ENCODE data around the gene VPS13C. TPM values are rescaled to one million over a fixed set of nuclear protein-coding genes. Genes with fewer than 3 reads are reported as not detected.

Gene VPS13C
- total and polyA plus RNA-seq, 2 donors (not counting 1 experiment from before 2014, with no cell fraction given): 40.0 to 236 TPM

DNA sequence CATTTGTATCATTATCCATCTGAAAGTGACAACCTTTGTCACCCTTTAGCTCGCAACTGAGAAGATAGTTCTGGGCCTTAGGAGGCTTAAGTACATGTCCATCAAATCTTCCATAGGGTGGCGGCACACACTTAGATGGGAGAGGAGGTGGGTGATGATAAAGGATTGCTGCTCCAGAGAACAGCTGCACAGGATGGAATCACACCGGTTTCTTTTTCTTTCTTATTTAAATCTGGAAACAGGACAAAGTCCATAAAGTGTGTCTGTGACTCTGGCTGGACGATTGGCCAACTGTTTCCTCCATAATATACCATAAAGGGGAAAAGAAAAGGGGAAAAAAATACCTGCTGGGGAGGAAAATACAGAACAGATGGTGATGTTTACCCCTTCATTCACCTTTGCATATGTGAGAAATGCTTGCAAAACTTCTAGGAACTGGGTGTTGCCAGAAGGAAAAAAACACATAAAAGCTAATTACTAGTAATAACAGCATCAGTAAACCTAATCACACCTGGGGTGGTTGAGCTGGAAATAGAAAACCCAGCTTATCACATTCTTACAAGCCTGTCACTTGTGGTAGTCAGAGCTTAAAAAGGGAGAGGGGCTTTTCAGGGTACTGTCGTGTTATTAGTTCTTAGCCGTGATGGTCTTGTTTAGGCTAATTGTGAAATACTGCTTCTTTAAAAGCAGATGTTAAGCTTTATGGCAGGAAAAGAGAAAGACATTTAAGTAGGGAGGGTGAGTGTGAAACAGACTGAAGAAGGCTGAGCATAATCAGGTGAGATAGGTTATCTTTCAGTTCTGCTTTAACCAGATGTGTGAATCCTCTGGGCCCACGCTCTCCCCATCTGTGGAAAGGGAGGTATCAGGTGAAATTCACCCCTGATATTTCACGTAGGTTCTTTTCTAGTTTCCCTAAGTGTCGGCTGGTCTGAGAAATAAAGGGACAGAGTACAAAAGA is 23.2 kb upstream of the VPS13C start:
- Histone ChIP-seq H3K27me3 (replicated peaks in 1 of 4; ENCODE audit: control extremely low read depth in 1 of 4, control insufficient read depth in 3 of 4, insufficient read depth in 4 of 4, low read length in 3 of 4) (no peaks in the 10 kb centered on the region), H3K4me1 (ENCODE audit: control insufficient read depth in 2 of 2, insufficient read depth in 2 of 2, low read length in 2 of 2) (no peaks in the 10 kb centered on the region), H3K4me3 (ENCODE audit: control extremely low read depth in 1 of 5, extremely low read depth in 1 of 5, insufficient read depth in 1 of 5, low read depth in 2 of 5, low read length in 4 of 5) (no peak overlapping the region), H3K36me3 (replicated peaks in 1 of 2; ENCODE audit: control extremely low read depth in 1 of 2, control insufficient read depth in 1 of 2, extremely low read depth in 1 of 2, insufficient read depth in 2 of 2, low read length in 1 of 2) (no peaks in the 10 kb centered on the region), H4K20me1 (ENCODE audit: control insufficient read depth, insufficient read depth, low read length, poor library complexity, severe bottlenecking) (no peaks in the 10 kb centered on the region), H3K9me3 (ENCODE audit: control extremely low read depth in 1 of 3, control insufficient read depth in 2 of 3, insufficient read depth in 1 of 3, low read length in 2 of 3) (peaks cover 0 to 2% (median 0%) of the 10 kb centered on the region in 3 donors), H3K9ac (ENCODE audit: low read length) (no peak overlapping the region), H3K27ac (ENCODE audit: low read length in 2 of 2) (no peak overlapping the region), H3K4me2 (replicated peaks; ENCODE audit: low read depth, low read length, poor library complexity, severe bottlenecking) (no peak overlapping the region), H2AFZ (ENCODE audit: insufficient read depth, low read depth, low read length, poor library complexity, severe bottlenecking) (no peak overlapping the region), H3K79me2 (ENCODE audit: control insufficient read depth, insufficient read depth, low read length) (no peaks in the 10 kb centered on the region)
- Mint-ChIP-seq H3K27ac (no peak overlapping the region), H3K4me3 (no peak overlapping the region), H3K4me1 (no peaks in the 10 kb centered on the region), H3K27me3 (peaks cover 12% of the 10 kb centered on the region), H3K9me3 (ENCODE audit: insufficient read depth) (peaks cover 14% of the 10 kb centered on the region)
- intact Hi-C loops (cut with micrococcal nuclease): no loop called here
- ChIA-PET CTCF (interaction anchor here (1.3 to 1.4 kb wide), 2 partner anchors 9 to 12 kb away, joined by 3 to 5 read pairs; no protein-coding TSS in a partner anchor), POLR2A (no interaction called here)
- DNase-seq: no peak
- WGBS (ENCODE audit: insufficient coverage): 86% methylated on average over 5 of the region's 9 CpGs
- TF ChIP-seq EZH2 (IDR thresholded peaks at IDR 0.05; ENCODE audit: borderline replicate concordance, insufficient read depth, low read depth, low read length, poor library complexity, severe bottlenecking): no peak
- TF ChIP-seq, protein P1, sequence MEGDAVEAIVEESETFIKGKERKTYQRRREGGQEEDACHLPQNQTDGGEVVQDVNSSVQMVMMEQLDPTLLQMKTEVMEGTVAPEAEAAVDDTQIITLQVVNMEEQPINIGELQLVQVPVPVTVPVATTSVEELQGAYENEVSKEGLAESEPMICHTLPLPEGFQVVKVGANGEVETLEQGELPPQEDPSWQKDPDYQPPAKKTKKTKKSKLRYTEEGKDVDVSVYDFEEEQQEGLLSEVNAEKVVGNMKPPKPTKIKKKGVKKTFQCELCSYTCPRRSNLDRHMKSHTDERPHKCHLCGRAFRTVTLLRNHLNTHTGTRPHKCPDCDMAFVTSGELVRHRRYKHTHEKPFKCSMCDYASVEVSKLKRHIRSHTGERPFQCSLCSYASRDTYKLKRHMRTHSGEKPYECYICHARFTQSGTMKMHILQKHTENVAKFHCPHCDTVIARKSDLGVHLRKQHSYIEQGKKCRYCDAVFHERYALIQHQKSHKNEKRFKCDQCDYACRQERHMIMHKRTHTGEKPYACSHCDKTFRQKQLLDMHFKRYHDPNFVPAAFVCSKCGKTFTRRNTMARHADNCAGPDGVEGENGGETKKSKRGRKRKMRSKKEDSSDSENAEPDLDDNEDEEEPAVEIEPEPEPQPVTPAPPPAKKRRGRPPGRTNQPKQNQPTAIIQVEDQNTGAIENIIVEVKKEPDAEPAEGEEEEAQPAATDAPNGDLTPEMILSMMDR (IDR thresholded peaks at IDR 0.05): no peak
- ATAC-seq (ENCODE audit: low read depth): no peak

- H3K4me3 Mint-ChIP-seq: no peak overlapping the region
- Histone ChIP-seq H3K9ac (ENCODE audit: low read length) (no peak overlapping the region), H3K36me3 (replicated peaks in 1 of 2; ENCODE audit: control extremely low read depth in 1 of 2, control insufficient read depth in 1 of 2, extremely low read depth in 1 of 2, insufficient read depth in 2 of 2, low read length in 1 of 2) (no peaks in the 10 kb centered on the region), H3K9me3 (ENCODE audit: control extremely low read depth in 1 of 3, control insufficient read depth in 2 of 3, insufficient read depth in 1 of 3, low read length in 2 of 3) (peaks cover 0 to 2% (median 0%) of the 10 kb centered on the region in 3 donors), H3K4me2 (replicated peaks; ENCODE audit: low read depth, low read length, poor library complexity, severe bottlenecking) (no peak overlapping the region), H3K4me1 (ENCODE audit: control insufficient read depth in 2 of 2, insufficient read depth in 2 of 2, low read length in 2 of 2) (no peaks in the 10 kb centered on the region), H4K20me1 (ENCODE audit: control insufficient read depth, insufficient read depth, low read length, poor library complexity, severe bottlenecking) (no peaks in the 10 kb centered on the region), H3K4me3 (ENCODE audit: control extremely low read depth in 1 of 5, extremely low read depth in 1 of 5, insufficient read depth in 1 of 5, low read depth in 2 of 5, low read length in 4 of 5) (no peak overlapping the region), H2AFZ (ENCODE audit: insufficient read depth, low read depth, low read length, poor library complexity, severe bottlenecking) (no peak overlapping the region), H3K79me2 (ENCODE audit: control insufficient read depth, insufficient read depth, low read length) (no peaks in the 10 kb centered on the region), H3K27me3 (replicated peaks in 1 of 4; ENCODE audit: control extremely low read depth in 1 of 4, control insufficient read depth in 3 of 4, insufficient read depth in 4 of 4, low read length in 3 of 4) (no peaks in the 10 kb centered on the region), H3K27ac (ENCODE audit: low read length in 2 of 2) (no peak overlapping the region)
- POLR2A ChIA-PET: no interaction called here
- ATAC-seq (ENCODE audit: low read depth) (no peak), DNase-seq (no peak)
- H3K9me3 Mint-ChIP-seq (ENCODE audit: insufficient read depth): peaks cover 13% of the 10 kb centered on the region
- intact Hi-C loops (cut with micrococcal nuclease): no loop called here
- CTCF ChIA-PET: no interaction called here
- no peaks in the 10 kb centered on the region for H3K4me1 Mint-ChIP-seq
- WGBS (ENCODE audit: insufficient coverage): no CpG with 5 or more reads among the region's 4 CpGs
- H3K27ac Mint-ChIP-seq: no peak overlapping the region
- H3K27me3 Mint-ChIP-seq: peaks cover 13% of the 10 kb centered on the region
- no peak for TF ChIP-seq EZH2 (IDR thresholded peaks at IDR 0.05; ENCODE audit: borderline replicate concordance, insufficient read depth, low read depth, low read length, poor library complexity, severe bottlenecking)
- TF ChIP-seq, protein P1 (IDR thresholded peaks at IDR 0.05): no peak
Measured at GRCh38 chr15:62079594-62079993, 19.3 kb upstream of the VPS13C start.
